ENCODE data around the gene NRN1. TPM values are rescaled to one million over a fixed set of nuclear protein-coding genes. Genes with fewer than 3 reads are reported as not detected.
A peak's percentile ranks its signal among the peaks of the same experiment; 100 is the strongest.

NRN1 gene, protein sequence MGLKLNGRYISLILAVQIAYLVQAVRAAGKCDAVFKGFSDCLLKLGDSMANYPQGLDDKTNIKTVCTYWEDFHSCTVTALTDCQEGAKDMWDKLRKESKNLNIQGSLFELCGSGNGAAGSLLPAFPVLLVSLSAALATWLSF
- total RNA-seq: 10 to 100 TPM in 3 of 4 donors, 1 to 10 TPM in 1; 5.6 to 22.7 (median 15.1) TPM

DNA sequence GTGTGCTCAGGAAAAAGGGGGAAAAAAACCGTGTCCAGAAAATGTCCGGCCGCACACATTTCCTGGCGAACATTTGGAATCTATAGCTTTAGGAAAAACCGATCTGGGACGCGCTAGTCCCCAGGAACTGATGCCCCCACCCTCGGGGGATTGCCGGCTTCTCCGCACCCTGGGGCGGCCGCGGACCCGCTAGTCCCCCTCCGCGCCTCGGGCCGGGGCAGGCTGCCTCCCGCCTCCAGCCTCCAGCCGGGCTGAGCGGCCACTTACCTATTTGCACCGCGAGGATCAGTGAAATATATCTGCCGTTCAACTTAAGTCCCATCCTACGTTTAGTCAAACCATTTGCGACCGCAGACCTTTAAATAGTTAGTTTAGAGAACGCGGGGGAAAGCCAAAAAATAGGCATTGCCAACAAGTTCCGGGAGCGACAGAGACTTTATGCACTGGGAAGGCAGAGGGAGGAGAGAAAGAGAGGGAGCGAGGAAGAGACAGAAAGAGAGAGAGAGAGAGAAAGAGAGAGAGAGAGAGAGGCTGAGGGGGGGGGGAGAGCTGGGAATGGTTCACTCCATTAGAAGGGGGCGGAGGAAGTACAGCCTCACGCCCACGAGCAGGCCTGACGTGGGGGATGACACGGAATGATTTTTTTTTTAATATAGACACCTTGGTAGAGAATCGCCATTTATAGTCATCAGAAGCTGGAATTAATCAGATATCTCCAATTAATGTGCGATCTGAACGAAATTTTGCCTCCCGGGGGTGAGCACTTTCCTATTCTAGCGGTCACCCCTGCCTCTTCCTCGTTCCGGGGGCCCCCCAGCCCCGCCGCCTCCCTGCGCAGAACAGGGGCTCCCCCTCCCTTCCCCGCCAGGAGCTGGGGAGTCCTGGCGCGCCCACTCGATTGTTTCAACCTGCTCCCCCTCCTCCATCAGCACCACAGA is at the start of gene NRN1:
NRN1 (minus strand) TSS at position 498 of the 938 bp plus-strand sequence; CDS start at position 322, 176 bp downstream.
- Histone ChIP-seq H3K27ac (peak within 1 kb of the TSS in 3 of 4 donors; percentile 72 to 79 (median 75)), H3K27me3 (peaks cover 99% of the 10 kb centered on the region), H3K4me1 (peaks cover 0 to 70% (median 33%) of the 10 kb centered on the region in 3 donors), H3K4me3 (peak within 1 kb of the TSS; percentile 29 to 54), H3K36me3 (no peaks in the 10 kb centered on the region), H3K9me3 (peaks cover 0 to 6% (median 0%) of the 10 kb centered on the region in 3 donors)
- WGBS, 2 donors (ENCODE audit: low coverage in 1 of 2): 3 to 6% methylated on average over 28 to 30 of the region's 51 CpGs
- ATAC-seq: no peak
- no peak for TF ChIP-seq POLR2A (IDR thresholded peaks at IDR 0.05)
- TF ChIP-seq EP300 (IDR thresholded peaks at IDR 0.05): no peak
- no peak for TF ChIP-seq POLR2AphosphoS5 (IDR thresholded peaks at IDR 0.05)
- TF ChIP-seq CTCF (IDR thresholded peaks at IDR 0.05): no peak

GRCh38 chr6:6052216-6052615 is 45.5 kb upstream of the NRN1 start:
- Histone ChIP-seq H3K9me3 (peaks cover 0 to 5% (median 0%) of the 10 kb centered on the region in 3 donors), H3K36me3 (no peaks in the 10 kb centered on the region), H3K4me1 (no peaks in the 10 kb centered on the region), H3K27me3 (peaks cover 27% of the 10 kb centered on the region), H3K4me3 (no peak overlapping the region), H3K27ac (no peak overlapping the region)
- no peak for TF ChIP-seq EP300 (IDR thresholded peaks at IDR 0.05)
- no peak for TF ChIP-seq POLR2AphosphoS5 (IDR thresholded peaks at IDR 0.05)
- TF ChIP-seq POLR2A (IDR thresholded peaks at IDR 0.05): no peak
- no peak for TF ChIP-seq CTCF (IDR thresholded peaks at IDR 0.05)
- ATAC-seq: no peak
- WGBS, 2 donors (ENCODE audit: low coverage in 1 of 2): 35 to 74% methylated on average over 2 to 3 of the region's 3 CpGs

GRCh38 chr6:6046716-6047115 is 40.0 kb upstream of the NRN1 start:
- H3K27ac ChIP-seq: no peak overlapping the region
- no peak for ATAC-seq
- peaks cover 17% of the 10 kb centered on the region for H3K27me3 ChIP-seq
- WGBS, 2 donors (ENCODE audit: low coverage in 1 of 2): 78 to 100% methylated on average over 2 of the region's 2 CpGs
- no peaks in the 10 kb centered on the region for H3K4me1 ChIP-seq
- TF ChIP-seq EP300 (IDR thresholded peaks at IDR 0.05) (no peak), CTCF (IDR thresholded peaks at IDR 0.05) (no peak), POLR2AphosphoS5 (IDR thresholded peaks at IDR 0.05) (no peak), POLR2A (IDR thresholded peaks at IDR 0.05) (no peak)
- H3K4me3 ChIP-seq: no peak overlapping the region
- H3K36me3 ChIP-seq: no peaks in the 10 kb centered on the region
- H3K9me3 ChIP-seq: peaks cover 0 to 5% (median 0%) of the 10 kb centered on the region in 3 donors

DNA sequence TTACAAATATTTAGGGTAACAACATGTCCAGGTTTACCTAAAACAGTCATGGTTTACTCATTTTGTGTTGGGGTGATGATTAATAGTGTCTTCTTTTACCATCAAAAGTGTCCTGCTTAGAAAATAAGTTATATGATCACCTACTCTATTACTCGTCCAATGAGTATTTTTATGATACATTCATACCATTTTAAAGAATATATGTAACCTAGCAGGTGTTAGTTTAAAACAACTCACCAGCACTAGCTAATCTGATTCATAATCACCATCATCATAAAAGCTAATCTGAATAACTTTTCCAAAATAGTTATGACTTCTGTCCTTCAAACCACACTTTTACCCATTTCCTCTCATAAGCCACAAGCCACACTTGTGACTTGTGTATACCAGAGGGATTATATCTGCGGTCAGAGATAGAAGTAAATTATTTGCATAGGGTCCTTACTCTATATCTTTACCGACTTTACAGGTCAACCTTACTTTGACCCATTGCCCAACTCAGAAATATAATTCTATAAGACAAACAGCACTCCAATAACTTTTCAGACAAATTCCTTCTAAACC is 33.3 kb upstream of the NRN1 start:
- H3K4me3 ChIP-seq: no peak overlapping the region
- H3K9me3 ChIP-seq: no peaks in the 10 kb centered on the region
- ATAC-seq: no peak
- no peaks in the 10 kb centered on the region for H3K4me1 ChIP-seq
- WGBS, 2 donors (ENCODE audit: low coverage in 1 of 2): 48 to 82% methylated on average over 3 of the region's 3 CpGs
- peaks cover 11% of the 10 kb centered on the region for H3K27me3 ChIP-seq
- TF ChIP-seq POLR2AphosphoS5 (IDR thresholded peaks at IDR 0.05) (no peak), EP300 (IDR thresholded peaks at IDR 0.05) (no peak), CTCF (IDR thresholded peaks at IDR 0.05) (no peak)
- H3K36me3 ChIP-seq: no peaks in the 10 kb centered on the region
- H3K27ac ChIP-seq: no peak overlapping the region
